ENCODE data around the gene WASHC4. TPM values are rescaled to one million over a fixed set of nuclear protein-coding genes. Genes with fewer than 3 reads are reported as not detected.

The WASHC4 gene
- total RNA-seq, 1 donor from 2014 or later: 57.7 TPM

DNA sequence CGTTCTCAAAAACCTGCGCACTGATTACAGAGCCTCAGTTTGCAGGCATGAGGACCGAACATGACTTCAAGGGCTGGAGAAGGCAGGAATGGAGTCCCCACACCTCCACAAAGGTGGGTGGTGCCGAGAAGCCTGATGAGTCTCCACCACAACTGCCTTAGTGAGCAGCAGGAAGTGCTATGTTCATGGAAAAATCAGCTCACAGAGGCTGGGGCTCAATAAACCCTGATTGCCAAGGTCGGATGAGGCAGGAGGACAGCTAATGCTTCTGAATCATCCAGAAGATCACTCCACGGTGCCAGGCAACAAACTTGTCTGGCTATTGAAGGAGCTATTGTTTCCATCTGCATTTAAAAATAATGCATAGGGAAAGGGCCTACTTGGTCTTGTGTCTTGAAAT is 97.4 kb downstream of the WASHC4 start:
- TF ChIP-seq, protein P1, sequence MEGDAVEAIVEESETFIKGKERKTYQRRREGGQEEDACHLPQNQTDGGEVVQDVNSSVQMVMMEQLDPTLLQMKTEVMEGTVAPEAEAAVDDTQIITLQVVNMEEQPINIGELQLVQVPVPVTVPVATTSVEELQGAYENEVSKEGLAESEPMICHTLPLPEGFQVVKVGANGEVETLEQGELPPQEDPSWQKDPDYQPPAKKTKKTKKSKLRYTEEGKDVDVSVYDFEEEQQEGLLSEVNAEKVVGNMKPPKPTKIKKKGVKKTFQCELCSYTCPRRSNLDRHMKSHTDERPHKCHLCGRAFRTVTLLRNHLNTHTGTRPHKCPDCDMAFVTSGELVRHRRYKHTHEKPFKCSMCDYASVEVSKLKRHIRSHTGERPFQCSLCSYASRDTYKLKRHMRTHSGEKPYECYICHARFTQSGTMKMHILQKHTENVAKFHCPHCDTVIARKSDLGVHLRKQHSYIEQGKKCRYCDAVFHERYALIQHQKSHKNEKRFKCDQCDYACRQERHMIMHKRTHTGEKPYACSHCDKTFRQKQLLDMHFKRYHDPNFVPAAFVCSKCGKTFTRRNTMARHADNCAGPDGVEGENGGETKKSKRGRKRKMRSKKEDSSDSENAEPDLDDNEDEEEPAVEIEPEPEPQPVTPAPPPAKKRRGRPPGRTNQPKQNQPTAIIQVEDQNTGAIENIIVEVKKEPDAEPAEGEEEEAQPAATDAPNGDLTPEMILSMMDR (IDR thresholded peaks at IDR 0.05): no peak
- no peaks in the 10 kb centered on the region for H3K27me3 Mint-ChIP-seq (ENCODE audit: low read depth)

DNA sequence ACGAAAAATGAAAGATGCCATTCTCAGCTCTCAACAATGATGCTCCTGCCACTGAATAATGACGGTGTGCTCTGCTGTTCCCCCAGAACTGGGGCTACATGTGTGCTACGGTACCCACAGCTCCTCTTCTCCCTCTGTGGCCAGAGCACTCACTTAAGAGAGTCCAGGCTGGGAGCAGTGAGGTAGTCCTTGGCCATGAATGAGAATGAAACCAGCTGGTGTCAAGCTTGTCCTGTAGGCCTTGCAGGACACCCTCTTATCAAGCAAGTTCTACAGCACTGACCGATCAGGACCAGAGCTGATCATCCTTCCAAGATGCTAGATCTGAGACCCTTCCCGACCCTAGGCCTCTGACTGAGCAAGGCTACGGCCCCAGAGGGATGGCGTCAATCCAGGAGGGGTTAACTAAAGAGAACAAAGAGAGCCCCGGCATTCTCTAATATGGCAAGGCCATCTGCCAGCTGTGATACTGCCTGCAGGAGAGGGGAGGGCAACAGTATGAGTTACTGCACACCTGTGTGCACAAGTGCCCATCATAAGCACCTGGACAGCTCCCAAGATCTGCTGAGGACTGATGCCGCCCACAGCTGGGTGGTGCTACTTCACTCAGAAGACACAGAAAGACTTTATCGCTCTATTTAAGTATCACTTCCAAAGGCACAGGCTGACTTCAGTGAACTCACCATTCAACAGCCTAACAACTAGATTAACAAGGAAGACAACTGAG is 98.0 kb downstream of the WASHC4 start:
- TF ChIP-seq, protein P1 (IDR thresholded peaks at IDR 0.05): no peak
- Mint-ChIP-seq H3K27me3 (ENCODE audit: low read depth) (no peaks in the 10 kb centered on the region), H3K9me3 (ENCODE audit: low read depth) (no peaks in the 10 kb centered on the region), H3K4me3 (ENCODE audit: unreplicated experiment) (no peak overlapping the region), H3K36me3 (ENCODE audit: low read depth) (peaks cover 49% of the 10 kb centered on the region), H3K27ac (ENCODE audit: unreplicated experiment) (peak overlapping the region; percentile 47), H3K4me1 (ENCODE audit: low read depth) (peaks cover 11% of the 10 kb centered on the region)
- DNase-seq (ENCODE audit: low spot score): no peak

More for the DNA sequence above, 97.4 kb downstream of the WASHC4 start:
- Mint-ChIP-seq H3K4me3 (ENCODE audit: unreplicated experiment) (no peak overlapping the region), H3K36me3 (ENCODE audit: low read depth) (peaks cover 49% of the 10 kb centered on the region), H3K4me1 (ENCODE audit: low read depth) (peaks cover 11% of the 10 kb centered on the region), H3K27ac (ENCODE audit: unreplicated experiment) (peak overlapping the region; percentile 47), H3K9me3 (ENCODE audit: low read depth) (no peaks in the 10 kb centered on the region)
- no peak for DNase-seq (ENCODE audit: low spot score)

DNA sequence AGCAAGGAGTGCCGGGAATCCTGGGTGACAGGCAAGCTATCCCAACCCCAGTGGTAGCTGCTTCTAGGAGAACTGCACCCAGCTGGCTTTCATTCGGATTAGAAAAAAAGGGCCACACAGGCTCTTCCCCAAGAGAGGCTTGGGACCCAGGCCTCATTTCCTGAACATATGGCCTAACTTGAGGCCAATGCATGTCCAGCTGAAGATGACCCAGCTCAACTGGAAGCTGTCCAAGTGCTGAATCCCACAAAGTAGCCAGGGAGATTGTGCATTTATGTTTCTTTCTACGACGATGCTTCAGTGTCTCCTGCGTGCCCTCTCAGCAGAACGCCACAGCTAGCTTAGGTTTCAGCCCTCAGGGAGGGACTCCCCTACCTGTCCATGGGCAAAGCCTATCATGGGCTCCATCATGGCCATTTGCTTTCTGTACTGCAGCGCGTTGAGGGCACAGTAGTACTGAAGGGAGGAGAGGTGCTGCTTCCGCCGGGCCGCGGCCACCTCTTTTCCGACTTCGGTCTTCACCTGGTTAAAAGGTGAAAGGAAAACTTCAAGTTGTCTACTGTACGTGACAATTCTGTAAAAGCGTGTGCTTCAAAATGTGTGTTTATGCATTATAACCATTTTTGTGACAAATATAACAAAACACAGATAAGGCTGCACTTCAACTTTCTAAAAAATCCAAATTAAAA is 99.3 kb downstream of the WASHC4 start:
- Mint-ChIP-seq H3K27me3 (ENCODE audit: low read depth) (no peaks in the 10 kb centered on the region), H3K36me3 (ENCODE audit: low read depth) (peaks cover 48% of the 10 kb centered on the region), H3K9me3 (ENCODE audit: low read depth) (no peaks in the 10 kb centered on the region), H3K4me1 (ENCODE audit: low read depth) (peaks cover 10% of the 10 kb centered on the region), H3K4me3 (ENCODE audit: unreplicated experiment) (no peak overlapping the region), H3K27ac (ENCODE audit: unreplicated experiment) (no peak overlapping the region)
- TF ChIP-seq, protein P1 (IDR thresholded peaks at IDR 0.05): no peak
- DNase-seq (ENCODE audit: low spot score): no peak

DNA sequence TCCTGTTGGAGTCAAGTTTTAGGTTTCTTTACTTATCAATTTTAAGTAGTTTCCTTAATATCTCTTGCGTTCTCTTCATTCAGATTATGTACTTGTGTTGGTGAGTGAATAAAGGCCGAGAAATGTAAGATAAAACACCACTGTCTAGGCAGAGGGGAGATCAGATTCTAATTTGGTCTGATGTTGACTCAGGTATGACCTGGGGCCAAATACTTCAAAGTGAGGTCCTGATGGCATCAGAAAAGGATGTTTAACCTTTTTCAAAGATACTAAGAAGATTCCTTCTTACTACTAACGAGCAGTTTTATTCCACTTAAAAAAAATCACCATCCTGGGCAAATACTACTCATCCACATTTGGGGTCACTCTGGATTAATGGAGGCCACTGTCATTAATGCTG is 101.6 kb downstream of the WASHC4 start:
- Mint-ChIP-seq H3K27ac (ENCODE audit: unreplicated experiment) (no peak overlapping the region), H3K4me1 (ENCODE audit: low read depth) (peaks cover 21% of the 10 kb centered on the region), H3K4me3 (ENCODE audit: unreplicated experiment) (no peak overlapping the region), H3K36me3 (ENCODE audit: low read depth) (peaks cover 42% of the 10 kb centered on the region), H3K27me3 (ENCODE audit: low read depth) (no peaks in the 10 kb centered on the region), H3K9me3 (ENCODE audit: low read depth) (no peaks in the 10 kb centered on the region)
- TF ChIP-seq, protein P1 (IDR thresholded peaks at IDR 0.05): no peak
- DNase-seq (ENCODE audit: low spot score): no peak

DNA sequence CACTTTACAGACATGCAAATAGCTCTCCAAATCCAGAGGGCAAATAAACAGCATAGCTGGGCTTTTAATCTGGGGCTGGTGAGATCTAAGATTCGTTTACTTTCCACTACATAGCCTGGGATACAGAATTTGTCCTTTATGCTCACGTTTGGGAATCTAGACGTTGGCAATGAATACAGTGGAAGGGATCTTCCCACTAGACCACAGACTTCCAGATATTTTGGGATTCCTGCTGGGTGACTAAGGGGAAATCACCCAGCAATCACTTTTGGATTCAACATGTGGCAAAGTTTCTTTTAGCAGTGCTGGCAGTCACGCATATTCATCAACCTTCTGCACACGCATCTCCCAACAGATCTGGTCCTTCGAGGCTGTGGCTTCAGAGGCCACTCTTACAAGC is 104.9 kb downstream of the WASHC4 start:
- Mint-ChIP-seq H3K4me3 (ENCODE audit: unreplicated experiment) (no peak overlapping the region), H3K27ac (ENCODE audit: unreplicated experiment) (peak overlapping the region; percentile 37), H3K27me3 (ENCODE audit: low read depth) (no peaks in the 10 kb centered on the region), H3K4me1 (ENCODE audit: low read depth) (peaks cover 27% of the 10 kb centered on the region), H3K36me3 (ENCODE audit: low read depth) (peaks cover 38% of the 10 kb centered on the region), H3K9me3 (ENCODE audit: low read depth) (no peaks in the 10 kb centered on the region)
- DNase-seq (ENCODE audit: low spot score): no peak
- TF ChIP-seq, protein P1 (IDR thresholded peaks at IDR 0.05): no peak
